ENCODE data around the gene KLHL28.

DNA sequence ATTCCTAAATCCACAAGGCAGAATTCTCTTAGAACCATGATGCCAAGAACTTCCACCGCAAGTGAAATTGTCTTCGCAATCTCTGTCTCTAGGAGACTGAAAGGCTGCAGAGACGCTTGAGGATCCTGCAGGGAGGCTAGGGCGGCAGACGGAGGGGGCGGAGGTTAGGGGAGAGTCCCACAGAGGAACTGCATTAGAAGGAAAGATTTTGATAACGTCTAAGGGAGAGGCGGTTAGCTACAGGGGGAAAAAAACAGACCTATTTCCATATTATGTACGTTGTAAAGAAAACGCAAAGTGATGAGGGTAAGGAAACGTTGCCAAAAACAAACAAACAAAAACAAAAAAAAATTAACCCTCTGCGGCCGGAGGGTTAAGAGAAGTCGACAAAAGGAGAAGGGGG is 595 bp downstream of the KLHL28 start:
- TF ChIP-seq, protein P1, sequence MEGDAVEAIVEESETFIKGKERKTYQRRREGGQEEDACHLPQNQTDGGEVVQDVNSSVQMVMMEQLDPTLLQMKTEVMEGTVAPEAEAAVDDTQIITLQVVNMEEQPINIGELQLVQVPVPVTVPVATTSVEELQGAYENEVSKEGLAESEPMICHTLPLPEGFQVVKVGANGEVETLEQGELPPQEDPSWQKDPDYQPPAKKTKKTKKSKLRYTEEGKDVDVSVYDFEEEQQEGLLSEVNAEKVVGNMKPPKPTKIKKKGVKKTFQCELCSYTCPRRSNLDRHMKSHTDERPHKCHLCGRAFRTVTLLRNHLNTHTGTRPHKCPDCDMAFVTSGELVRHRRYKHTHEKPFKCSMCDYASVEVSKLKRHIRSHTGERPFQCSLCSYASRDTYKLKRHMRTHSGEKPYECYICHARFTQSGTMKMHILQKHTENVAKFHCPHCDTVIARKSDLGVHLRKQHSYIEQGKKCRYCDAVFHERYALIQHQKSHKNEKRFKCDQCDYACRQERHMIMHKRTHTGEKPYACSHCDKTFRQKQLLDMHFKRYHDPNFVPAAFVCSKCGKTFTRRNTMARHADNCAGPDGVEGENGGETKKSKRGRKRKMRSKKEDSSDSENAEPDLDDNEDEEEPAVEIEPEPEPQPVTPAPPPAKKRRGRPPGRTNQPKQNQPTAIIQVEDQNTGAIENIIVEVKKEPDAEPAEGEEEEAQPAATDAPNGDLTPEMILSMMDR (conservative IDR thresholded peaks at IDR 0.05; ENCODE audit: low read length), result no peak
- no peak for TF ChIP-seq EZH2phosphoT487 (IDR thresholded peaks at IDR 0.05; ENCODE audit: borderline replicate concordance)

All from Loucy (cell line).